Neutrophil (primary cell): ENCODE data around the gene FOXD1.

Experiments used
- H3K27ac ChIP-seq: fragments of 200-600 bp; sonication (generic); 2 replicates; pipeline ENCODE4 v1.5.1; 2016; ENCODE audit warnings: mild to moderate bottlenecking, moderate library complexity
- H3K27me3 ChIP-seq: fragments of 200-600 bp; sonication (generic); 2 replicates; pipeline ENCODE4 v1.6.0; 2016; ENCODE audit warnings: mild to moderate bottlenecking
- H3K36me3 ChIP-seq: fragments of 200-600 bp; sonication (generic); 2 replicates; pipeline ENCODE4 v1.5.1; 2017
- H3K4me1 ChIP-seq, 2 experiments: fragments of 200-600 bp in 1 of 2; sonication (generic) in 1 of 2; 1 replicate in 1 of 2; 2 replicates in 1 of 2; pipeline versions ENCODE4 v1.5.1 to v1.6.1; 2013 to 2016; ENCODE audit warnings: low read depth in 1 of 2, low read length in 1 of 2, mild to moderate bottlenecking in 1 of 2, moderate library complexity in 1 of 2; ENCODE audit not compliant: control insufficient read depth in 1 of 2, insufficient read depth in 1 of 2
- H3K4me3 ChIP-seq, 2 experiments: fragments of 200-600 bp in 1 of 2; sonication (generic) in 1 of 2; 1 replicate in 1 of 2; 2 replicates in 1 of 2; pipeline ENCODE4 v1.5.1; 2013 to 2016; ENCODE audit warnings: low read depth in 1 of 2, low read length in 1 of 2, mild to moderate bottlenecking in 1 of 2, moderate library complexity in 1 of 2
- H3K9me3 ChIP-seq: fragments of 200-600 bp; sonication (generic); 2 replicates; pipeline ENCODE4 v1.5.1; 2016
- CTCF ChIP-seq: fragments of 200-600 bp; sonication (generic); IDR thresholded peaks from 2 replicates; pipeline ENCODE4 v1.5.1; 2016; ENCODE audit warnings: antibody characterized with exemption

The FOXD1 gene

GRCh38 chr5:73450672-73451223, 2.2 kb upstream of the FOXD1 start:
- Histone ChIP-seq H3K9me3 (no peaks in the 10 kb centered on the region), H3K27ac (no peak overlapping the region), H3K27me3 (peaks cover 97% of the 10 kb centered on the region), H3K4me1 (peaks cover 6 to 34% of the 10 kb centered on the region in 2 experiments), H3K36me3 (no peaks in the 10 kb centered on the region), H3K4me3 (peak overlapping the region in 1 of 2 experiments; percentile 9)
- no peak for TF ChIP-seq CTCF

GRCh38 chr5:73450137-73450536, 1.6 kb upstream of the FOXD1 start:
- Histone ChIP-seq H3K27ac (no peak overlapping the region), H3K4me1 (peaks cover 6 to 34% of the 10 kb centered on the region in 2 experiments), H3K36me3 (no peaks in the 10 kb centered on the region), H3K4me3 (no peak overlapping the region), H3K27me3 (peaks cover 97% of the 10 kb centered on the region), H3K9me3 (no peaks in the 10 kb centered on the region)
- no peak for TF ChIP-seq CTCF

GRCh38 chr5:73447530-73448462, 781 bp downstream of the FOXD1 start:
- Histone ChIP-seq H3K36me3 (no peaks in the 10 kb centered on the region), H3K4me1 (peaks cover 6 to 34% of the 10 kb centered on the region in 2 experiments), H3K27ac (no peak overlapping the region), H3K4me3 (peak overlapping the region; percentile 28 to 43), H3K9me3 (no peaks in the 10 kb centered on the region), H3K27me3 (peaks cover 97% of the 10 kb centered on the region)
- no peak for TF ChIP-seq CTCF

GRCh38 chr5:73446631-73447529, 1.7 kb downstream of the FOXD1 start:
- Histone ChIP-seq H3K27ac (no peak overlapping the region), H3K4me3 (no peak overlapping the region), H3K4me1 (peaks cover 6 to 34% of the 10 kb centered on the region in 2 experiments), H3K9me3 (no peaks in the 10 kb centered on the region), H3K27me3 (peaks cover 97% of the 10 kb centered on the region), H3K36me3 (no peaks in the 10 kb centered on the region)
- no peak for TF ChIP-seq CTCF
